Rectal smooth muscle tissue (tissue), 1 donor: ENCODE results near the gene ARHGAP6.

ENCODE experiments used
- H3K27ac ChIP-seq: one replicate; pipeline ENCODE4 v1.7.0; 2013; ENCODE audit warnings: low read depth, low read length, inconsistent platforms
- H3K27me3 ChIP-seq: one replicate; pipeline ENCODE4 v1.7.0; 2013; ENCODE audit warnings: low read length; ENCODE audit not compliant: control insufficient read depth, insufficient read depth
- H3K36me3 ChIP-seq: one replicate; pipeline ENCODE4 v1.7.0; 2013; ENCODE audit warnings: low read length; ENCODE audit not compliant: control insufficient read depth, insufficient read depth
- H3K4me1 ChIP-seq: one replicate; pipeline ENCODE4 v1.7.0; 2013; ENCODE audit warnings: low read length; ENCODE audit not compliant: control insufficient read depth, insufficient read depth
- H3K4me3 ChIP-seq: one replicate; pipeline ENCODE4 v1.7.0; 2013; ENCODE audit warnings: low read length
- H3K9ac ChIP-seq: one replicate; pipeline ENCODE4 v1.7.0; 2013; ENCODE audit warnings: low read length

Gene ARHGAP6

DNA sequence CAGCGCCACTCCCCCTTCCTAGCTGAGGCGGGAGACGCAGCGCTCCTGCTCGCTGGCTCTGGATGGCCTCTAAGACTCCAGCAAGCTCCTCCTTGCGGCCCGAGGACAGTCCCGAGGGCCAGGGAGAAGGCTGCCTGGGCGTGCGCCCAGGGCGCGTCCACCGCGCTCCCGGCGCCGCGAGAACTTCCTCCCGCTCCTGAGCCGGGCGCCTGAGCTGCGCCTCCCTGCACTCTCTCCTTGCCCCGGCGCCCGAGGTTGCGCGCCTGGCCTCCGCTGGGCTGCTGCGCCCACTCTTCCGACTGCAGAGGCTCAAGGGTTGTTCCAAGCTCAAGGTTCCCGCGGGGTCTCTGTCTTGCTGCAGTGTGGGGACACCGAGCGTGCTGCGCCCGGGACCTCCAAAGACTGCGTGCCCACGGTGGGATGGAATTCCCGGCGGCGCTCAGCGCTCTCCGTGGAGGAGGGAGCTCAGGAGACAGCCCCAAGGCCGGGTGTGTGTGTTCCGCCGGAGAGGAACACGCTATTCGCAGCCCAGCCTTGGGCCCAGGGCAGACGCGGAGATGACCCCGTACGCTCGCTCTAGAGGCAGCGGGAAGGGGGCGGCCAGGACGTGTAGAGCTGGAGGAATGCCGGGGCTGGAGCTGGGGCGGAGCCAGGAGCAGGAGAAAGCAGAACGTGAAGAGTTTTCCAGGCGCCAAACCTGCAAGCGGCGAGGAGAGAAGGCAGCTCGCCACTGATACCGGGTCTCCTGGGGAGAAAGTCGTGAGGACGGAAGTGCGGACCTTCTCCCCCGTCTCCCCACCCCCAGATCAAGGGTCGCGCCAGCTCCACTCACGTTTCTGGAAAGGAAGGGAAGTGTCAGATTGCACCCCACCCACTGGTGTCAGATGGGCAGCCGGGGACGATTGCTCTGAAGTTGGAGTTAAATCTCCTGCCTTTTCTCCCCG, at the start of gene ARHGAP6:
ARHGAP6 (minus strand) TSS at position 753 of the 944 bp plus-strand sequence. CDS start 1,092 bp downstream, outside the sequence.
- H3K27ac ChIP-seq, result peak within 1 kb of the TSS; percentile 75
- H3K4me1 ChIP-seq, result no peaks in the 10 kb centered on the region
- no peaks in the 10 kb centered on the region for H3K27me3 ChIP-seq
- H3K4me3 ChIP-seq, result peak within 1 kb of the TSS; percentile 64
- H3K9ac ChIP-seq, result no peak within 1 kb of the TSS
- H3K36me3 ChIP-seq, result no peaks in the 10 kb centered on the region

GRCh38 chrX:11704725-11705495, 39.2 kb upstream of the ARHGAP6 start:
- Histone ChIP-seq H3K27me3 (peaks cover 2% of the 10 kb centered on the region), H3K9ac (no peak overlapping the region), H3K4me3 (no peak overlapping the region), H3K27ac (no peak overlapping the region), H3K4me1 (no peaks in the 10 kb centered on the region), H3K36me3 (no peaks in the 10 kb centered on the region)

- H3K36me3 ChIP-seq, result no peaks in the 10 kb centered on the region
- H3K27me3 ChIP-seq, result peaks cover 2% of the 10 kb centered on the region
- no peak overlapping the region for H3K4me3 ChIP-seq
- no peak overlapping the region for H3K27ac ChIP-seq
- no peak overlapping the region for H3K9ac ChIP-seq
- no peaks in the 10 kb centered on the region for H3K4me1 ChIP-seq
Observed at GRCh38 chrX:11703855-11704254, 38.1 kb upstream of the ARHGAP6 start.

DNA sequence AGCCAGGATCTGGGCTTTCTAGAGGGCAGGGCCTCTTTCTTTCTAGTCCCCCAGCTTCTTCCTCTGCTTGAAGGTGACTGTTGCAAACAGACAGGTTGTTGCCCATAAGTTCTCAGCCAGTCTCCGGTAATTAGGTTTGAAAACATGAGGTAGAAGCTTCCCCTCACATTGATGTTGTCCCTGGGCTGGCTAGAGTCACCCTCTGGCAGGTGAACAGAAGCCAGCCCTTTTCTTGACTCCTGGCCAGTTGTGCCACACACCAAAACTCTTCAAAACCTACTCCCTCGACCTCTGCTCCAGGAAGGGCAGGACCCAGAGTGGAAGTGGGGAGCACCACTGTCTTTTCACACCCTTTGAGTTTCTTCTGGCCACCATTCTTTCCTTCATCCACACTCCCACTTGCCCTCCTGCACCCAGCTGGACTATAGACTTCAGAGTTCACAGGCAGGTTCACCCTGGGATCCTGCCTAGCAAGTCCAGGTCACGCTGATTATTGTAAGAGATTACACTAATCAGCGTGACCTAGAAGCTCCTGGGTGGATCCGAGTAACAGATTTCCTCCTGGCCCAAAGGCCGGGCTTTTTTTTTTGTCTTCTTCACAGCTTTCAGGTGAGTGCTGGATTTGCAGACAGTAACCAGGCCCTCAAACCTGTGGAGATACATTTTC, 37.4 kb upstream of the ARHGAP6 start:
- H3K27me3 ChIP-seq, result peaks cover 2% of the 10 kb centered on the region
- no peaks in the 10 kb centered on the region for H3K36me3 ChIP-seq
- H3K9ac ChIP-seq, result no peak overlapping the region
- H3K4me3 ChIP-seq, result no peak overlapping the region
- no peaks in the 10 kb centered on the region for H3K4me1 ChIP-seq
- H3K27ac ChIP-seq, result no peak overlapping the region

GRCh38 chrX:11702420-11702819, 36.7 kb upstream of the ARHGAP6 start:
- H3K4me1 ChIP-seq, result no peaks in the 10 kb centered on the region
- no peaks in the 10 kb centered on the region for H3K36me3 ChIP-seq
- no peak overlapping the region for H3K9ac ChIP-seq
- H3K4me3 ChIP-seq, result no peak overlapping the region
- no peak overlapping the region for H3K27ac ChIP-seq
- peaks cover 2% of the 10 kb centered on the region for H3K27me3 ChIP-seq

DNA sequence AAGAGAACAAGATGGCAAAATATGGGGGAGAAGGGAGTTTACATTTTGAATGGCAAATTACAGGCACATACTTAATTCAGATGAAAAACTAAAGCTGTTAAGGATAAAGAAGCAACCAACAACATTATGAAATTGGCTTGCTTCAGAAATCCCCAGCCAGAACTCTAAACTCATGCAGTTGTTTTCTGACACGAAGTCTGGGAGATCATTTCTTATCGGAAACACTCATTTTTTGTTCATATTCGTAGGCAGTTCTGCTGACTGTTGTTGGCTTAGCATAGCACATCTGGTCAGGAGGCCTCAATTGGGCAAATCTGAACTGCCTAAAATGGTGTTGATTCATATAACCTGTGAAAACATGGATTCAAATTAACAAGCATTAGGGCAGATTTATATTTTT, 33.0 kb upstream of the ARHGAP6 start:
- Histone ChIP-seq H3K4me1 (no peaks in the 10 kb centered on the region), H3K27ac (no peak overlapping the region), H3K9ac (no peak overlapping the region), H3K27me3 (peaks cover 2% of the 10 kb centered on the region), H3K36me3 (no peaks in the 10 kb centered on the region), H3K4me3 (no peak overlapping the region)

- H3K36me3 ChIP-seq, result no peaks in the 10 kb centered on the region
Observed at GRCh38 chrX:11688201-11688600, 22.5 kb upstream of the ARHGAP6 start.

GRCh38 chrX:11687157-11687556, 21.4 kb upstream of the ARHGAP6 start:
- H3K27me3 ChIP-seq, result no peaks in the 10 kb centered on the region
- no peak overlapping the region for H3K4me3 ChIP-seq
- H3K36me3 ChIP-seq, result no peaks in the 10 kb centered on the region

More at GRCh38 chrX:11688201-11688600, 22.5 kb upstream of the ARHGAP6 start:
- no peaks in the 10 kb centered on the region for H3K4me1 ChIP-seq
- H3K27me3 ChIP-seq, result no peaks in the 10 kb centered on the region
- no peak overlapping the region for H3K4me3 ChIP-seq
- no peak overlapping the region for H3K27ac ChIP-seq
- no peak overlapping the region for H3K9ac ChIP-seq

DNA sequence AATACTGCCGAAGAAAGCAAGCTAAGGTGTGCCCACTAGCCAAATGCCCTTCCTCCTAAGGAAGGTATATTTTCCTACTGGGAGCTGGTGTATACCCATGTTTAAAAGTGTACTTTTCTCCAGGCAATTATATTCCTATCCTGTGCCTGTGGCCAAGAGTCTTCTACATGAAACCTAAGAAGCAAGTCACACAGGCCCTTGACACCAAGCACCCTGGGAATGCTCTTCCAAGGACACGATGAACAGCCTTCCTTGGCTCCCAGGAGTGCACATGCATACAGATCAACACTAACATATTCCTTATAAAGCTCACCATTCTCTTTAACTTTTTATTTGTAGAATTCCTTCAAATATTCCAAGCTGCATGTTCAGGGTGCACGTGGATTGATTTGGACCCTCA, 17.3 kb upstream of the ARHGAP6 start:
- no peak overlapping the region for H3K4me3 ChIP-seq
- H3K27me3 ChIP-seq, result no peaks in the 10 kb centered on the region

More at GRCh38 chrX:11687157-11687556, 21.4 kb upstream of the ARHGAP6 start:
- Histone ChIP-seq H3K9ac (no peak overlapping the region), H3K4me1 (no peaks in the 10 kb centered on the region), H3K27ac (no peak overlapping the region)

GRCh38 chrX:11678158-11678557, 12.4 kb upstream of the ARHGAP6 start:
- no peak overlapping the region for H3K27ac ChIP-seq
- no peak overlapping the region for H3K9ac ChIP-seq
- H3K27me3 ChIP-seq, result no peaks in the 10 kb centered on the region
- no peak overlapping the region for H3K4me3 ChIP-seq
- no peaks in the 10 kb centered on the region for H3K36me3 ChIP-seq
- peaks cover 2% of the 10 kb centered on the region for H3K4me1 ChIP-seq

More for the DNA sequence above, 17.3 kb upstream of the ARHGAP6 start:
- Histone ChIP-seq H3K36me3 (no peaks in the 10 kb centered on the region), H3K9ac (no peak overlapping the region), H3K27ac (no peak overlapping the region), H3K4me1 (peaks cover 2% of the 10 kb centered on the region)

GRCh38 chrX:11672213-11672612, 6.5 kb upstream of the ARHGAP6 start:
- H3K36me3 ChIP-seq, result no peaks in the 10 kb centered on the region
- no peak overlapping the region for H3K9ac ChIP-seq
- H3K4me3 ChIP-seq, result no peak overlapping the region
- H3K27ac ChIP-seq, result no peak overlapping the region
- H3K27me3 ChIP-seq, result no peaks in the 10 kb centered on the region
- H3K4me1 ChIP-seq, result no peaks in the 10 kb centered on the region

- H3K27me3 ChIP-seq, result no peaks in the 10 kb centered on the region
- no peaks in the 10 kb centered on the region for H3K36me3 ChIP-seq
- H3K4me3 ChIP-seq, result no peak overlapping the region
- no peak overlapping the region for H3K9ac ChIP-seq
- no peaks in the 10 kb centered on the region for H3K4me1 ChIP-seq
- no peak overlapping the region for H3K27ac ChIP-seq
Observed at GRCh38 chrX:11670316-11670715, 4.6 kb upstream of the ARHGAP6 start.
